Bone marrow (tissue), 2 donors: Measurements from ENCODE around the gene FLT1.

Source experiments
- DNase-seq, 2 donors: peaks; one replicate each; lab custom pipeline; 2025; lab: John Stamatoyannopoulos, UW

Gene FLT1

DNA sequence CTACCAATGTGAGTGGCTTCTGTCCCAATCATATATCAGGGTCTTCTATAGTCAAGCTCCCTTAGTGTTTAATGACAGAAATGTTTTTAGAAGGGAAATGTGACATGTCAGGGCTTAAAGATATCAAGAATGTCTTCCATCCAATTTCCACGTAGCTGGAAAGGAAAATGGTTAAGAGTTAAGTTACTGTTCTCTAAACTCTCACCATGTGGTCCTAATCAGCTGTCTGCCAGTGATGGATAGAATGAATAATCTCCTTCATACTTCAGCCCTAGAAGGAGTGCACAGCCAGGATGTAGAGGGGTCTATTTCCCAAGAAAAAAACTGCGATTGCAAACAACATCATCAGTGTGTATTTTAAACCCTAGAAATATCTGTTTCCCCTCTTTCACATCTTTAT lies 36.3 kb downstream of the FLT1 start:
- no peak for DNase-seq

DNA sequence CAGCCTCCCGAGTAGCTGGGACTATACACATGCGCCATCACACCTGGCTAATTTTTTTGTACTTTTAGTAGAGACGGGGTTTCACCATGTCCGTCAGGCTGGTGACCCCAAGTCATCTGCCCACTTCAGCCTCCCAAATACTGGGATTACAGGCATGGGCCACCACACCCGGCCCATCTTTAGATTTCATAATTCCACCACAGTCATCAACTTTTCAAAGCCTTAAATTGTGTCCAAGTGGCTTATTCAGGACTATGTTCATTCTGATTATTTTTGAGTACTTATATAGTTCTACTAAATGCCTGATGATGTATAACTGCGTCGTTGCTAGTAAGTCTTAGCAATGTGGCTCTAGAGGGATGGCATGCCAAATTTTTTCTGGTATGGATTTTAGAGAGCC lies 36.9 kb downstream of the FLT1 start:
- DNase-seq = no peak

DNA sequence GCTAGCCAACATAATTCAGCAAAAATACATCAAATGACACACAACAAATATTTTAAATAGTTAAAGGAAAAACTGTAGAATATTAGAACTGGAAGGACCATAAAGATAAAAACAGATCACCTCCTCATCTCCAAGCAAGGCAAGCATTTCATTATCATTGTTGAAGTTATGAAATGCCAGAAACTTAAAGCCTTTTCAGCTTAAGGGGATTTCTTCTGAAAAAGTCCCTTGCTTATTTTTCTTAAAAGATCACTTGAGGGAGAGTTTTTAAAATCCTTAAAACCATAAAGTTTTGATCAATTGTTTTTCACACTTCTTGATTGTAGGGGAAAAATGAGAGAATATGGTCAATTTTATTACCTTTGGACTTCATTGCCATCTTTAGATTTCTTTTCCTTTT lies 37.4 kb downstream of the FLT1 start:
- DNase-seq = no peak

DNA sequence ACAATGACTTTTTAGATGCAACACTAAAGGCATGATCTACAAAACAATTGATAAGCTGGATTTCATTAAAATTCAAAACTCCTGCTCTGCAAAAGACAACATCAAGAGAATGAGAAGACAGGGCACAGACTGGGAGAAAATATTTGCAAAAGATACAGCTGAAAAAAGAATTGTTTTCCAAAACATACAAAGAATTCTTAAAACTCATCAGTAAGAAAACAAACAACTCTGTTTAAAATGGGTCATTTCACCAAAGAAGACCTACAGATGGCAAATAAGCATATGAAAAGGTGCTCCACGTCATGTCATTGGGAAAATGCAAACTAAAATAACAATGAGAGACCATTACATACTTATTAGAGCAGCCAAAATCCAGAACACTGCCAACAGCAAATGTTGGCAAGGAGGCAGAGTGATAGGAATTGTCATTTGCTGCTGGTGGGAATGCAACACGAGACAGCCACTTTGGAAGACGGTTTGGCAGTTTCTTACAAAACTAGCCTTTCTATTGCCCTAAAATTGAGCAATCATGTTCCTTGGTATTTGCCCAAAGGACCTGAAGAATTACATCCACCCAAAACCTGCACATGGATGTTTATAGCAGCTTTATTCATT lies 39.2 kb downstream of the FLT1 start:
- DNase-seq = no peak

DNA sequence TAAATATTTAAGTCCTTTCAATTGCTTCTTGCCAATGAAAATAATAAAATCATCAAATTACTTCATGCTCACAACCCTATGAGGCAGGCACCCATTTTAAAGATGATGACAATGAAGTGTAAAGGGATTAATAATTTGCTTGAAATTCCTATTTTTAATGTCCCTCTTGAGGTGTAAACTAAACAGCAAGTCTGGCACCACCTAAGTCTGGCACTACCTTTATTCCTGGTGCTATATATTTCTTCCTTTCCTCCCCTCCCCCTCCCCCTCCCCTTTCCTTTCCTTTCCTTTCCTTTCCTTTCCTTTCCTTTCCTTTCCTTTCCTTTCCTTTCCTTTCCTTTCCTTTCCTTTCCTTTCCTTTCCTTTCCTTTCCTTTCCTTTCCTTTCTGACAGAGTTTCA lies 42.2 kb downstream of the FLT1 start:
- DNase-seq = no peak

DNA sequence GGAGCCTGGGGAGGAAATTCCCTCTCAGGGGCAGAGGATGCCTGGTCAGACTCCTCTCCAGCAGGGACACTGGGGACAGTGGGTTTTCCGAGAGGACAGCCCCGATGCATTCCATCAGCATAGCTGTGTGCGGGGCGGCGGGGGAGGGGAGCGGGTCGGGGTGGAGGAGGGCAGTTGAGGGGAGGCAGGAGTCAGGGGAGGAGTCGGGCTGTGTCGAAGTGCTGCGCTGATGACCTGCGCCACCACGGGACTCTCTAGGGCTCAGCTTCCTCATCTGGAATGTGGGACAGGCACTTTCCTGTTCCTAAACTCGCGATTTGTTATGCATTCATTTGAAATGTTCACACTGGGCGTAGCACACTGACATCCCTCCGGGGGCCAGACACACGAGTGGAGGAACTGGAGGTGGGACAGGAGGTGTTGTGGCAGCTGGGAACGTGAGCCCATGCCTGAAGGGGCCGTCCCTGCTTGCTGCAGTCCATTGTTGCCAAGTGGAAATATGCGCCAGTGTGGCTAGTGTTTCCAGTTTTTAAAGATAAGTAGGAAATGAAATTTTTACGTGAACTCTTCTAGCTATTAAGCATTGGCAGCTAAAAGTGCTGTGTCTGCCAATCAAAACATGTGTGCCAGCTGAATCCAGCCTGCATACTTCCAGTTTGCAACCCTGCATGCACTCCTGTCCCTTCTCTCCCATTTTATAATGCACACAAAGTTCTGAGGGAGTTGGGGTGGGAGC lies 43.3 kb downstream of the FLT1 start:
- DNase-seq = no peak

DNA sequence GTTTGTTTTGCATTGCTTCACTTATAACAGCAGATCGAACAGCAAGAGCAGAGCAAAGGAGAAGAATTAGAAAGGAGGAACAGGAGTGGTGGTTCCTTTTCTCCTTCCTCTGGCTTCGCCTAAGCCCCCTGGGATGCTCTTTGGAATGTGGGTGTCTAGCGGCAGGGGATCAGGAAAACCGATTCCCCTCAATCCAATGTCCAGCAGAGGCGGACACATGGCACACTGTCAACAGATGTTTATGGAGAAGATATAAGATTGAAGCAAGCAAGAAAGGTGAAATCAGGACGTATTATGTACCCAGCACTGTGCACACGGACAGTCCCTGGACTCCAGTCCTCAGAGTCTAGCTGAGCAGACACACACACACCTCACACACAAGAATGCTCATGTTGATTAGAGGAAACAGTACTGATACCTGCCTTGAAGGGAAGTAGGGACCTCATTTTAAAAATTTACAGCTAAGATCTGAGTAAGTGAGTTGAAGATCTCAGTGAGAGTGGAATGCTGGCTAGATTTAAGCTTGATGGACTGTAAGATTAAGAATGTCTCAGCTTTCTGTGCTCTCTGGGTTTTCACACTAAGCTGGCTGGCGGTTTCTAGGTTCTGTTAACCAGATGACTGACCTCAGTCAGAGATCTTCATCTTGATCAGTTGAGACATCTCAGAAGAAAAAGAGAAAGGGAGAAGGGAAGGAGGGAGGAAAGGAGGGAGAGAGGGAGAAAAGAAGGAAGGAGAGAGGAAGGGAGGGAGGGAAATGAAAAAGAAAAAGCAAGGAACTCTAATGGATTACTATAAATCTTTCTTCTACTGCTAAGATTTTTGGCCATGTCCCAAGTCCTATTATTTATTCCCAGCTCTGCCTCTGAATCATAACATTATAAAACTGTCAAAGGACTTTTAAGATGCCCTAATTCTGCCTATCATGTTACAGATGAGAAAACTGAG lies 44.8 kb downstream of the FLT1 start:
- no peak for DNase-seq

DNA sequence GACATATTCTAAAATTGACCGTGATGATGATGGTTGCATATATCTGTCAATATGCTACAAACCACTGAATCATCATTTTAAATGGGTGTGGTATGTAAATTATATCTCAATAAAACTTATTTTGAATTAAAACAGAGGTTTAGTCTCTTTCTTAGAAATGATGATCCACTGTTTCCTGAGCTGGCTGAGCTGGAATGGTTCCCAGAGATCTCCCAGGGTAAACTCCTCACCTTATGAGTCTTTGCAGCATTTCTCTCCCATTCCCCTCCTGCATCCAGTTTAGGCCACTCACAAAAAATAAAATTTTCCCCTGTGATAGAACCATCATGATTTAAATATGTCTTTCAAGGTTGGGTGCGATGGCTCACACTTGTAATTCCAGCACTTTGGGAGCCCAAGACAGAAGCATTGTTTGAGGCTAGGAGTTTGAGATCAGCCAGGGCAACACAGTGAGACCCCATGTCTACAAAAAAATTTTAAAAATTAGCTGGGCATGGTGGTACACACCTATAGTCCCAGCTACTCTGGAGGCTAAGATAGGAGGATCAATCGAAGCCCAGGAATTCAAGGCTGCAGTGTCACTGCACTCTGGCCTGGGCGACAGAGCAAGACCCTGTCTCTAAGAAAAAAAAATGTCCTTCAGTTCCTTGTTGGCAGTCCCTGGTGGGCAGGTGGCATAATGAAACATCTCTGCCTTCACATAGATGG lies 46.1 kb downstream of the FLT1 start:
- DNase-seq = no peak

DNA sequence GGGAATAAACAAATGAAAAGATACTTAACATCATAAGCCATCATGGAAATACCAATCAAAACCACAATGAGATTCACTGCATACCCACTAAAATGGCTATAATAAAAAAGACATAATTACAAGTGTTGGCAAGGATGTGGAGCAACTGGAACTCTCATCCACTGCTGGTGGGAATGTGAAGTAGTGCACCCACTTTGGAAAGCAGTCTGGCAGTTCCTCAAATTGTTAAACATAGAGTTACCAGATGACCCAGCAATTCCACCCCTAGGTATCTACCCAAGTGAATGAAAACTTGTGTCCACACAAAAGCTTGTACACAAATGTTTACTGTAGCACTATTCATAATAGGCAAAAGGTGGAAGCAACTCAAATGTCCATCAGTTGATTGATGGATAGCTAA lies 46.9 kb downstream of the FLT1 start:
- no peak for DNase-seq

DNA sequence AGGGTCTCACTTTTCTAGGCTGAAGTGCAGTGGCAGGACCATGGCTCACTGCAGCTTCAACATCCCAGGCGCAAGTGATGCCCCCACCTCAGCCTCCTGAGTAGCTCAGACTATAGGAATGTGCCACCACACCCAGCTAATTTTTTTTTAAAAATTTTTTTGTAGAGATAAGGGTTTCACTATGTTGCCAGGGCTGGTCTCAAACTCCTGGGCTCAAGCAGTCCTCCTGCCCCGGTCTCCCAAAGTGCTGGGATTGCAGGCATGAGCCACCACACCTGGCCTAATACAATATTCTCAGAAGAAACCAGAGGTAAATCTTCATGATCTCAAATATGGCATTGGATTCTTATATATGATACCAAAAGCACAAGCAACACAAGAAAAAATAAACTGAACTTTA lies 47.7 kb downstream of the FLT1 start:
- DNase-seq = no peak

DNA sequence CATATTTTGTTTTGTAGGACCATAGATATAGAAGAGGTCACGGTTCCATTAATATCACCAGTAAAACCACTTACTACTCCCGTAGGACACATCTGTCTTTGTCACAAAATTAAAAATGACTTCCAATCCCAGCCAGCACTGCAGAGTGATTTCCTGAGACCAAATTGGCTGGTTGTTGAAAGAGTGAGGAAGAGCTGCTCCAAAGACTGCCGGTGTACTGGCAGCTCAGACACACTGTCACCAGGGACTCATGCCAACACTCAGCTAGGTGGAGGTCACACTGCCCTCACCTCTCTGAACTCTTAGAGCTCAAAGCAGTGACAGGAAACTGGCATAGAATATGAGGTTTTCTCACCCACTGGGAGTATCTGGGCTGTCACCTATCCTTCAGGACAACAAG lies 52.1 kb downstream of the FLT1 start:
- no peak for DNase-seq

DNA sequence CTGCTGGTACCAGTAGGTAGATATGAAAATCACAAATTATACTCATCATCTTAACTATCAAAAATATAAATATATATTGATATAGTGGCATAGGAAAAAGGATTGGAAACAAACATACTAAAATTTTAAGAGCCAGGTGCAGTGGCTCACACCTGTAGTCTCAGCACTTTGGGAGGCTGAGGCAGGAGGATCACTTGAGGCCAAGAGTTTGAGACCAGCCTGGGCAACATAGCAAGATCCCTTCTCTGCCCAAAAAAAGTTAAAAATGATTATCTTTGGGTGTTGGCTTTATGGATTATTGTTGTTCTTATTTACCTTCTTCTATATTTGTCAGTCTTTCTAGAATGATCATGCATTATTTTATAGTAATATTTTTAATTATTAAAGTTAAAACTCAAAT lies 53.4 kb downstream of the FLT1 start:
- no peak for DNase-seq

DNA sequence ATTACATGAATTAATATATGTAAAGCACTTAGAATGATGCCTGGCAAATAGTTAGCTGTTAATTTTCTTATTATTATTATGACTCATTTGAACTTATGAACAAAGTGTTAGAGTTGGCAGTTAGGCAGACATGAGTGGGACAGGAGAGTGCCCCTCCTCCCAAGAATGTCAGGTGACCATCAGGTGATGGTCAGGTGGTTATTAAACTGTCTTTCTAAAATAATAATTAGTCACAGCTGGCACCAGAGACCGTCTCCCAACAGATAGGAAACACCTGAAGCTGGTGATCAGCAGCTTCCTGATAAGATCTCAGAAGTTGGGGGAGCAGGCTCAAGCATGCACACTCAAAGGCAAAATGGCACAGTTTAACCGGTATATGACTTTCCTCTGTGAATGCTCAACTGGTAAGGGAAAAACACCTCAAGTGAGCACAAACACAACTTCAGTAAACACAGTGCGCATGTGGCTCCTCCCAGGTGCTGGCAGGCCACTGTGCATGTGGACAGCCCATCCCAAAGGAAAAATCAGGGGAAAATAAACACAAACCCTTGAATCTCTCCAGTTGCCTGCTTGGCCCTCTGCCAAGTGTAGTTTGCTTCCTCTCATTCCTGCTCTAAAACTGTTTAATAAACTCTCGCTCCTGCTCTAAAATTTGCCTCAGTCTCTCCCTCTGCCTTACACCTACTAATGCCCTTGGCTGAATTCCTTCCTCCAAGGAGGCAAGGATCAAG lies 54.0 kb downstream of the FLT1 start:
- no peak for DNase-seq

DNA sequence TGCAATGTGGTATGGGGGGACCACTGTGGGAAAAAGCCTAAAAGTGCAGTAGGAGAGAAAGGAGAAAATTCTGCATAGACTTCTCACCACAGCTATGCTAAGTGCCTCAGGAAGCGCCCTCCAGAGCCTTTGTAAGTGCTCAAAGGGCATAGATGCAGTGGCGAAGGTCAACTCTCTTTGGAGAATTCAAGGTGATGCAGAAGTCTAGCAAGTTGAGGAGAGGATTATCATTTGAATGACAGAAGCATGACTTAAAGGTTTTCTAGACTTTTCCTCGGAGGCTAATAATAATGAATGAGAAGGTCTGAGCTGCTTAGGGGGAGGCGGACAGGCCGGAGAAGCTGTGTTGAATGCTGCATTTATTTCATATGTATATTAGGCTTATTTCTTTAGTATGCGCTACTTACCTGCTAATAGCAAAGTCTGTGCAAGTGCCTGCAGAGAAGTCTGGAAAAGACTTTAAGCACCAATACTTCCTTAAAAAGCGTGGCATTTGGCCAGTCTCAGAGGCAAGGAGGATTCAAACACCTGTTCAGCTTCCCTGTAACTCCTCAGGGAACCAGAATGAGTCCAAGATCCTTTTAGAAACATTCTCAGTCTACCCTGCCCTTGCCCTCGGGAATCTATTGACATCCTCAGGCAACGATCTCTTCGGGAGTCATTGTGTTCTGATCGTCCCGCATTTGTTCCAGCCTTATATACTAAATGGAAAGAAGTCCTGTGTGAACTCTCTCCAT lies 56.2 kb downstream of the FLT1 start:
- no peak for DNase-seq

DNA sequence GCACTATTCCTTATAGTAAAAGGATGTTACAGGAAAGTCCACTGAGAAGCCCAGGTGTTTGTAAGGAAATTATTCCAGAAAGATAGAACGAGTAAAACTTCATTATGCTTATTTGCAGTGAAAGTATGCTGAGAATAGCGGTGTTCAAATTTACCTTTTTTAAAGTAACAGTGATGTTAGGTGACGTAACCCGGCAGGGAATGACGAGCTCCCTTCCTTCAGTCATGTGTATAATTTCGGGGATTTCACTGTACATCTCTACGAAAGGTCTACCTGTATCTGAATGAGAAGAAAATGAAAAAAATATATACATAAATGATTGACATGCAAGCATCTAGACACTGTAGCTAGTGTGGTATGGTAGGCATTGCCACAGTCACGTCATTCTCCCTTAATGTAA lies 56.9 kb downstream of the FLT1 start:
- no peak for DNase-seq

DNA sequence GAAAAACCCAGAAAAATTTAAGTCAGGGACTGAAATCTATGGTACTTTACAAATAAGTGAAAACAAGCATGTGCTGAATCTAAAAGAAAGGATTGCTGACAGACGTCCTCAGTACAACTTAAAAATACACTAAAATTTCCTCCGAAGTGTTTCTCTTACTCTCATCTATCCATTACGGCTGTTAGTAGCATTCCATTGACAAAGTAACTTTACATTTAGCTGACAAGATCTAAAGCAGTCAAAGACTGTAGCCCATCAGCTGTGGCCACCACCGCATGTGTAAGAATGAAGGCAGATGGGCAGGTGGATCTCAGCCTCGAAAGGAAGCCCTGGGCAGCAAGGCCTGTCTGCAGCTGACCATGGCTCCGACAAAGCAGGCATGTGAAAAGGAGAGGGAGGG lies 59.0 kb downstream of the FLT1 start:
- no peak for DNase-seq

DNA sequence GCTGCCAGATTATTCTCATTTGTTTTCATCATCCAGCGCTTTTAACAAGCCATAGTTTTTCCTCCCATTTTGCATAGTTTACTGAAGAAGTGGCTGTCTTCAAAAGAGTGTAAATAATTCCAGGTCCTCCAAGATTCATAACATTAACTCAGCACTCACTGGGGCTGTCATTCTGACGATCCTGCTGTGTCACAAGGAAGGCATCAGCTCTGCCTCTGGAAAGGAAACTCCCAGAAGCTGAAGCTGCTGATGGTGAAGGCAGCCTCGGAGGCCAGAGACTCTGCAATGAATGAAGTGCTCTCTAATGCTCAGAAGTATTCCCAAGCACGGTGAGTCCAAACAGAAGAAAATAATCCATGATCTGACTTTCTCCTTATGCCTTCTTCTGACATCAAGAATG lies 60.0 kb downstream of the FLT1 start:
- DNase-seq = no peak

DNA sequence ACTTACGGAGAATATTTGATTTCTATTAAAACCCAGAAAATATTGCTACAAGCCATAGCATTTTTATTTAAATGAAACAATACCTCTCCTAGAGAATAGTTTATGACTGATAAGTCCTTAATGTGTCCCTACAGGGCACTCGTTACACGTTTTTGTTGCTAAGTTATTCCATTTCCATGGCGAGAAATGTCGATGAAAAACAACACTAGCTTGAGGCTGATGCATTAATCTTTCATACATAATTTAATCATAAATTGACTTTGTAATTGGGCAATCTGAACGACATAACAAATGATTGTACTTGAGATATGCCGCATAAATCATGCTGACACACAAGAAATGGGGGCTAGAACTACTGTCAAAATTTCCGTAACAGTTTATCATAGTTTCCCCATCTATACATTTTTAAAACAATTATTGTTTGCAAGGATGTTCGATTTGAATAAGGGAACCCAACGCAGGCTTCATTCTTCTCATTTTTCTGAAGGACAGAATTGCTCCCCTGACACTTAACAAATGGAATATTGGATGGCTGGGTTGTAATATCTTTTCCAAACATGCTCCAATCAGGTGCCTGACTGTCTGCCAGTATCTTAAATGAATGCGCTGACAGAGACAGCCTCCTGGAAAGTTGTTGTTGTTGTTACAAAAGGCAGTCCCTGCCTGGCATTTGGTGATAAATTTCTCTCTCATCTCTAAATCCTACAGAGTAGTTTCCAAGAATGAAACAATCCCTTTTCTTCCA lies 61.9 kb downstream of the FLT1 start:
- no peak for DNase-seq

DNA sequence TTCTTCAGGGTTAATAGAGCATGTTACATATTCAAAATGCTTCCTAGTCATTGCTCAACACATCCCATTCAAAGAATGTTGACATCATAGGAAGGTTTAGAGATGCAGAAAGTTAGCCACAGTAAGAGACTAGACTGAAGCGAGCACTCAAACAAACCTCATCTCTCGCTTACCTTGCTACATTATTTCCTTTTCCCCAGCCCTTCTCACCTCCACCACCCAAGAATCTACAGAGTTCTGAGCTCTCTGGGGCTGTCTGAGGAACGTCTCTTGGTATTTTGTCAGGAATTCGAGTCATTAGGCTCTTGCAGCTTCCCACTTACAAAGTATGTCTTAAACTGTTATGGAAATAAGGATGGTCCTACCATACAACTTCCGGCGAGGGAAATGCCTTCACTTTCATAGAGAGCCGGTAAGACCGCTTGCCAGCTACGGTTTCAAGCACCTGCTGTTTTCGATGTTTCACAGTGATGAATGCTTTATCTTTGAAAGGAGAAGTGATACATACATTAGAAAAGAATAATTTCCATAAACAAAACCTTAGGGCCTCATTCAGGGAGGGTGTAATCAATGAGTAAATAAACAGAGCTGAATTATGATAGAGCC lies 65.1 kb downstream of the FLT1 start:
- DNase-seq = no peak

DNA sequence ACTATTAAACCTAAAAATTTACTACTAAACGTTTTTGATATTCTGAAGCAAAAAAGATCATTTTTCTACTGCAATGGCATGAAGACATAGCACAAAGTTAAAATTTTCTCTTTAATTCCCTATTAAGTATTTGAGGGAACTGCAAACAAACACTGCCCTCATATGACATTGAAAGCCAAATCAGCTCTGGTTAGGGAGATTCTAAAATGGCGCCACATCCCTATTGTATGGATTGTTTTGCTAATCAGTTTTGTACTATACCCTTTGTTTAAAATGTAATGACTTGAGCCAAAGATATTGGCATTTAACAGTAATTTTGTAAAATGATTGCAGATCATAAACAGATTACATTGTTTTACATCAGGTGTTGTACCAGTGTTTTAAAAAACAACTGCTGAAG lies 65.8 kb downstream of the FLT1 start:
- DNase-seq = no peak
